ENCODE results near the gene SESN1. TPM values are rescaled to one million over a fixed set of nuclear protein-coding genes. Genes with fewer than 3 reads are reported as not detected.

SESN1 gene
- polyA plus RNA-seq, 6 donors from 2014 or later, result 28.4 to 148 (median 55.7) TPM

GRCh38 chr6:108966251-108966650 lies 128.4 kb downstream of the SESN1 start:
- DNase-seq (no peak), ATAC-seq (ENCODE audit: low read depth in 2 of 2) (no peak)
- Mint-ChIP-seq H3K9me3 (no peaks in the 10 kb centered on the region), H3K4me1 (peaks cover 5 to 22% (median 12%) of the 10 kb centered on the region in 3 donors), H3K27me3 (no peaks in the 10 kb centered on the region), H3K27ac (no peak overlapping the region), H3K4me3 (no peak overlapping the region), H3K36me3 (no peaks in the 10 kb centered on the region)

DNA sequence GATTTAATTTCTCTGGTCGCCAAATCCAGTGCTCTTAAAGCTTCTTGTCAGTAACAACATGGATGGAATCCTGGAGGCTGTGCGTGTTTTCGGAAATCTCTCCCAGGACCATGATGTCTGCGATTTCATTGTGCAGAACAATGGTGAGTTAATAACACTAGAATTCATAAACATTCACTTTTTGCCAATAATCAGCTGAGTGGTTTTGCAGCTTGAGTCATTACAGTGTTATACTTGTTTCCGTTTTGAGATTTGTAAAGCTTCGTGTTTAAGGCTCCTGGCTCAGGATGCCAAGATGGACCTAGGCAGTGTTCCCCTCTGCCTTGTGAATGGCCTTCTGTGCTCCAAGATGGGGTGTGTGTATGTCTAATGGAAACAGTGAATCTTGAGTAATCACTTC lies 132.7 kb downstream of the SESN1 start:
- no peak overlapping the region for H3K27ac Mint-ChIP-seq
- peaks cover 12 to 28% (median 25%) of the 10 kb centered on the region in 3 donors for H3K4me1 Mint-ChIP-seq
- DNase-seq, result no peak
- H3K9me3 Mint-ChIP-seq, result no peaks in the 10 kb centered on the region
- no peak for ATAC-seq (ENCODE audit: low read depth in 2 of 2)
- H3K4me3 Mint-ChIP-seq, result no peak overlapping the region
- no peaks in the 10 kb centered on the region for H3K36me3 Mint-ChIP-seq
- peaks cover 0 to 4% (median 0%) of the 10 kb centered on the region in 3 donors for H3K27me3 Mint-ChIP-seq

- H3K27me3 Mint-ChIP-seq, result peaks cover 0 to 4% (median 0%) of the 10 kb centered on the region in 3 donors
- H3K4me3 Mint-ChIP-seq, result no peak overlapping the region
- H3K36me3 Mint-ChIP-seq, result no peaks in the 10 kb centered on the region
- H3K9me3 Mint-ChIP-seq, result no peaks in the 10 kb centered on the region
- ATAC-seq (ENCODE audit: low read depth in 2 of 2) (no peak), DNase-seq (no peak)
- peaks cover 10 to 20% (median 18%) of the 10 kb centered on the region in 3 donors for H3K4me1 Mint-ChIP-seq
- H3K27ac Mint-ChIP-seq, result no peak overlapping the region
Measured at GRCh38 chr6:108961077-108961476, 133.6 kb downstream of the SESN1 start.

- H3K4me1 Mint-ChIP-seq, result peaks cover 10 to 20% (median 18%) of the 10 kb centered on the region in 3 donors
- DNase-seq, result no peak
- no peaks in the 10 kb centered on the region for H3K9me3 Mint-ChIP-seq
- H3K4me3 Mint-ChIP-seq, result peak overlapping the region in 1 of 8 donors; percentile 48
- ATAC-seq (ENCODE audit: low read depth in 2 of 2), result no peak
- peak overlapping the region in 1 of 6 donors; percentile 7 for H3K27ac Mint-ChIP-seq
- no peaks in the 10 kb centered on the region for H3K36me3 Mint-ChIP-seq
- H3K27me3 Mint-ChIP-seq, result peaks cover 0 to 4% (median 0%) of the 10 kb centered on the region in 3 donors
Measured at GRCh38 chr6:108960601-108961000, 134.0 kb downstream of the SESN1 start.

- ATAC-seq (ENCODE audit: low read depth in 2 of 2) (no peak), DNase-seq (no peak)
- Mint-ChIP-seq H3K4me3 (peak overlapping the region in 1 of 8 donors; percentile 73), H3K9me3 (no peaks in the 10 kb centered on the region), H3K36me3 (no peaks in the 10 kb centered on the region), H3K27ac (peak overlapping the region in 1 of 6 donors; percentile 27), H3K4me1 (peaks cover 10 to 20% (median 18%) of the 10 kb centered on the region in 3 donors), H3K27me3 (peaks cover 0 to 4% (median 0%) of the 10 kb centered on the region in 3 donors)
Measured at GRCh38 chr6:108959972-108960582, 134.6 kb downstream of the SESN1 start.

- Mint-ChIP-seq H3K4me3 (peak overlapping the region in 3 of 8 donors; percentile 24 to 73 (median 46)), H3K27me3 (peaks cover 0 to 4% (median 0%) of the 10 kb centered on the region in 3 donors), H3K9me3 (no peaks in the 10 kb centered on the region), H3K27ac (peak overlapping the region in 4 of 6 donors; percentile 8 to 85 (median 61)), H3K36me3 (no peaks in the 10 kb centered on the region), H3K4me1 (peaks cover 10 to 20% (median 18%) of the 10 kb centered on the region in 3 donors)
- ATAC-seq (ENCODE audit: low read depth in 2 of 2) (peak; percentile 43 to 57), DNase-seq (peak; percentile 2)
Measured at GRCh38 chr6:108958900-108959770, 135.5 kb downstream of the SESN1 start.

- DNase-seq (no peak), ATAC-seq (ENCODE audit: low read depth in 2 of 2) (no peak)
- Mint-ChIP-seq H3K27me3 (peaks cover 0 to 4% (median 0%) of the 10 kb centered on the region in 3 donors), H3K4me1 (peaks cover 10 to 20% (median 18%) of the 10 kb centered on the region in 3 donors), H3K9me3 (no peaks in the 10 kb centered on the region), H3K36me3 (no peaks in the 10 kb centered on the region), H3K4me3 (no peak overlapping the region), H3K27ac (peak overlapping the region in 2 of 6 donors; percentile 47 to 88)
Measured at GRCh38 chr6:108957221-108957620, 137.4 kb downstream of the SESN1 start.

DNA sequence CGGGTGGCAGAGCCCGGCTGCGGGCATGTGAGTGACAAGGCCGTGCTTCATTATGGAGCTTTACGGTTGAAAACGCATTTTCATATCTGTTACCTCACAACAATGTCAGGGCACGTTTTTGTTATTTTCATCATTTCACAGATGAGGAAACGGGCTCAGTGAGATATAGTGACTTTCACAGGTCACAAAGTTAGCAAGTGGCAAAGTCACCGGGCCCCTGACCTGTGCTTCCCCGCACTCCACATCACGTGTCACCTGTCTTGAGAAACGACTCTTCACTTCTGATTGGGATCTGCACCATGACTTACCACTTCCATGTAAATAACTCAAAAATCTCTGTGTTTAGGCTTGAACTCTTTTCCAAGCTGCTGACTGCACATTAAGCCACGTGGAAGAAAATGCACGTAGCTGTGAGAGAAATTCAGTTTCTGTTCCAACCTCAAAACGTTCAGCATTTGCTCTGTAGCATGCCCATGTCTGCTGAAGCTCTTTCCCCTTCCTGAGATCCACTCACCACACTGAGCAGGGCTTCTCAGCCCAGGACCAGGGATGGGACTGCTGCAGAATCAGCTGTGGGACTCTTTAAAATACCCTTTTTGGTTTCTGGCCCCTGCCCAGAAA lies 139.2 kb downstream of the SESN1 start:
- no peak for ATAC-seq (ENCODE audit: low read depth in 2 of 2)
- Mint-ChIP-seq H3K4me3 (no peak overlapping the region), H3K27ac (no peak overlapping the region), H3K4me1 (peaks cover 10 to 18% (median 18%) of the 10 kb centered on the region in 3 donors), H3K9me3 (no peaks in the 10 kb centered on the region), H3K27me3 (no peaks in the 10 kb centered on the region), H3K36me3 (no peaks in the 10 kb centered on the region)
- DNase-seq, result no peak

DNA sequence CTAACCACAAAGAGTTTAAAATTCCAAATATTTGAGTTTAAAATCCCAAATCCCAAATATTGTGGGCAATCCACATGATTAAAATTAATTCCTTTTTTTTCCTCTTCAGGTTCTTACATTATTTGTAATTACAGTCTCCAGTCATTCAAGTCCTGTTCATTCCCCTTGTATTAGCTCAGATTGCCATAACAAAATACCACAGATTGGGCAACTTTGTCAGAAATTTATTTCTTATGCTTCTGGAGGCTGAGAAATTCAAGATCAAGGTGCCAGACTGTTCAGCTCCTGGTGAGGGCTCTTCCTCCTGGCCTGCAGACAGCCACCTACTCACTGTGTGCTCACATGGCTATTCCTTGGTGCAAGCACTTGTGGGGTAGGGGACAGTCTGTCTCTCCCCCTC lies 141.0 kb downstream of the SESN1 start:
- no peaks in the 10 kb centered on the region for H3K9me3 Mint-ChIP-seq

GRCh38 chr6:108952776-108953486 lies 141.7 kb downstream of the SESN1 start:
- Mint-ChIP-seq H3K4me1 (peaks cover 10 to 12% (median 11%) of the 10 kb centered on the region in 3 donors), H3K27me3 (no peaks in the 10 kb centered on the region), H3K4me3 (no peak overlapping the region), H3K9me3 (no peaks in the 10 kb centered on the region), H3K36me3 (no peaks in the 10 kb centered on the region), H3K27ac (no peak overlapping the region)
- no peak for DNase-seq
- no peak for ATAC-seq (ENCODE audit: low read depth in 2 of 2)

More for the DNA sequence above, 141.0 kb downstream of the SESN1 start:
- Mint-ChIP-seq H3K27ac (no peak overlapping the region), H3K27me3 (no peaks in the 10 kb centered on the region), H3K36me3 (no peaks in the 10 kb centered on the region), H3K4me1 (peaks cover 4 to 9% (median 5%) of the 10 kb centered on the region in 3 donors), H3K4me3 (no peak overlapping the region)
- no peak for ATAC-seq (ENCODE audit: low read depth in 2 of 2)
- DNase-seq, result no peak

- Mint-ChIP-seq H3K36me3 (no peaks in the 10 kb centered on the region), H3K27ac (peak overlapping the region in 2 of 6 donors; percentile 16 to 31), H3K27me3 (no peaks in the 10 kb centered on the region), H3K4me1 (peaks cover 18 to 26% (median 25%) of the 10 kb centered on the region in 3 donors), H3K4me3 (no peak overlapping the region), H3K9me3 (no peaks in the 10 kb centered on the region)
- DNase-seq, result no peak
- ATAC-seq (ENCODE audit: low read depth in 2 of 2), result no peak
Measured at GRCh38 chr6:108951351-108951953, 143.2 kb downstream of the SESN1 start.

- Mint-ChIP-seq H3K27ac (peak overlapping the region in 4 of 6 donors; percentile 43 to 90 (median 45)), H3K27me3 (no peaks in the 10 kb centered on the region), H3K36me3 (no peaks in the 10 kb centered on the region), H3K9me3 (no peaks in the 10 kb centered on the region), H3K4me1 (peaks cover 18 to 31% (median 25%) of the 10 kb centered on the region in 3 donors), H3K4me3 (peak overlapping the region in 6 of 8 donors; percentile 37 to 84 (median 57))
- ATAC-seq (ENCODE audit: low read depth in 2 of 2), result peak in 1 of 2 donors; percentile 25
- no peak for DNase-seq
Measured at GRCh38 chr6:108948181-108948661, 146.4 kb downstream of the SESN1 start.
